NCI-H2196 (cell line): ENCODE results near the gene COMT.

Source experiments
- DNase-seq: peaks from one replicate; lab custom pipeline; 2025; ENCODE audit not compliant: unreplicated experiment; lab: John Stamatoyannopoulos, UW

COMT gene

DNA sequence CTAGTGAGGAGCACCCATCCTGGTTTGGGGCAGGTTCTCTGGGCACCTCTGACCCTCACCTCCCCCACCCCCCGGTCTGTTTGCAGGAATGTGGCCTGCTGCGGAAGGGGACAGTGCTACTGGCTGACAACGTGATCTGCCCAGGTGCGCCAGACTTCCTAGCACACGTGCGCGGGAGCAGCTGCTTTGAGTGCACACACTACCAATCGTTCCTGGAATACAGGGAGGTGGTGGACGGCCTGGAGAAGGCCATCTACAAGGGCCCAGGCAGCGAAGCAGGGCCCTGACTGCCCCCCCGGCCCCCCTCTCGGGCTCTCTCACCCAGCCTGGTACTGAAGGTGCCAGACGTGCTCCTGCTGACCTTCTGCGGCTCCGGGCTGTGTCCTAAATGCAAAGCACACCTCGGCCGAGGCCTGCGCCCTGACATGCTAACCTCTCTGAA, 26.9 kb downstream of the COMT start:
- no peak for DNase-seq

DNA sequence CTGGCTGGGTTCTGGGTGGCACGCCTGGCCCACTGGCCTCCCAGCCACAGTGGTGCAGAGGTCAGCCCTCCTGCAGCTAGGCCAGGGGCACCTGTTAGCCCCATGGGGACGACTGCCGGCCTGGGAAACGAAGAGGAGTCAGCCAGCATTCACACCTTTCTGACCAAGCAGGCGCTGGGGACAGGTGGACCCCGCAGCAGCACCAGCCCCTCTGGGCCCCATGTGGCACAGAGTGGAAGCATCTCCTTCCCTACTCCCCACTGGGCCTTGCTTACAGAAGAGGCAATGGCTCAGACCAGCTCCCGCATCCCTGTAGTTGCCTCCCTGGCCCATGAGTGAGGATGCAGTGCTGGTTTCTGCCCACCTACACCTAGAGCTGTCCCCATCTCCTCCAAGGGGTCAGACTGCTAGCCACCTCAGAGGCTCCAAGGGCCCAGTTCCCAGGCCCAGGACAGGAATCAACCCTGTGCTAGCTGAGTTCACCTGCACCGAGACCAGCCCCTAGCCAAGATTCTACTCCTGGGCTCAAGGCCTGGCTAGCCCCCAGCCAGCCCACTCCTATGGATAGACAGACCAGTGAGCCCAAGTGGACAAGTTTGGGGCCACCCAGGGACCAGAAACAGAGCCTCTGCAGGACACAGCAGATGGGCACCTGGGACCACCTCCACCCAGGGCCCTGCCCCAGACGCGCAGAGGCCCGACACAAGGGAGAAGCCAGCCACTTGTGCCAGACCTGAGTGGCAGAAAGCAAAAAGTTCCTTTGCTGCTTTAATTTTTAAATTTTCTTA, 27.8 kb downstream of the COMT start:
- no peak for DNase-seq

DNA sequence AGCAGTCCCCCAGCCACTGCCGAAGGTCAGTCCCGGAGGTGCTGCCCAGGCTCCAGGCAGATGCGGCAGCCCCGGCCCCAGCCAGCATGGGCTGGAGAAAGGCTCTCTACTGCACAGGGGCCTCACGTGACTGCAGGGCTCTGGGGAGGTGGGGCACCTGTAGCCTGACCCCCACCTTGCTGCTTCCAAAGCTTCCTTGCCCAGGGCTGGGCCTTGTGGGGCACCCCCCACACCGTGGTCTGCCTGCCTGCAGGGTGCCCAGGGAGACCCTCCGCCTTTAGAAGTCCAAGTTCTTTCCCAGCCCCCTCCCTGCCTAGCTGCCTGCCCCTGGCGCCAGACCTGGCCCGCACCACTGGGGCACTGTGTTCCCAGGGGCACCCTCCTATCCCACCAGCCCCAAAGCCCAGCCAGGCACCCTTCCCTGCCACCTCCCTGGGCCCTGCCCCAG, 28.5 kb downstream of the COMT start:
- no peak for DNase-seq

- DNase-seq = peak; percentile 25
These were observed 29.1 kb downstream of the COMT start for GRCh38 chr22:19970479-19971275.

DNA sequence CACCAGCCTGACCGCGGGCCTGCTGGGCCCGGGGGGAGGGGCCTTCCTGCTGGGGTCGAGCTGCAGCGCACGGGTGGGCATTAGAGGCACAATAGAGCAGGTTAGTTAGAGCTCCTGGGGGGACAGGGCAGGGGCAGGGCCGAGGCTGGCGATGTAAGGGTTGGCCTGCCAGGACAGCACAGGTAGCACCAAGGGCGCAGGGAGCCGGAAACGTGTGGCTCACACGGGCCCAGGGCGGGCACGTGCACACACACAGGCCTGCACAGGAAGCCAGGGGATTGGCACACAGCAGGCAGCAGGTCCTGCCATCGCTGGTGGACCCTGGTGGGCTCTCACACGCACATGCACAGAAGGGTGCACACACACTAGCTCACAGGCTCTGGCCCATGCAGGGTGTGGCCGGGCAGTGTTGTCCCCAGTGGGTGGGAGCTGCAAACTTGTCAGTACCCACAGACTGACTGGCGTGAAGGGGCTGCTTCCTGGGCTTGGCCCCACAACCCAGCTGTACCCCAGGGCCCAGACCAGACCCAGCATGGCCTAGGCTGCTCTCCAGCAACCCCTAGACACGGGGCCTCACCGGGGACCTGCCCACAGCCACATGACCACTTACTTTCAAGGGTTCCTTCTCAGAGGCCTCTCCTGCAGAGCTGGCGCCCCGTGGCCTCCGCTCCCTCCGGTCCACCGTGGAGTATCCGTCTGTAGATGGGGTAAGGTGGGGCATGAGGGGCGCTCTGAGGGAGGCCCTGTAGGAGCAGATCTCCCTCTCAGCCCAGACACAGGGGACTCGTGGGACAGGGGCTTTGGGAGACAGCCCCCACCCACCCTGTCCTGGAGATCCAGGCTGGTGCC, 29.9 kb downstream of the COMT start:
- no peak for DNase-seq

GRCh38 chr22:19972251-19972650, 30.7 kb downstream of the COMT start:
- no peak for DNase-seq

DNA sequence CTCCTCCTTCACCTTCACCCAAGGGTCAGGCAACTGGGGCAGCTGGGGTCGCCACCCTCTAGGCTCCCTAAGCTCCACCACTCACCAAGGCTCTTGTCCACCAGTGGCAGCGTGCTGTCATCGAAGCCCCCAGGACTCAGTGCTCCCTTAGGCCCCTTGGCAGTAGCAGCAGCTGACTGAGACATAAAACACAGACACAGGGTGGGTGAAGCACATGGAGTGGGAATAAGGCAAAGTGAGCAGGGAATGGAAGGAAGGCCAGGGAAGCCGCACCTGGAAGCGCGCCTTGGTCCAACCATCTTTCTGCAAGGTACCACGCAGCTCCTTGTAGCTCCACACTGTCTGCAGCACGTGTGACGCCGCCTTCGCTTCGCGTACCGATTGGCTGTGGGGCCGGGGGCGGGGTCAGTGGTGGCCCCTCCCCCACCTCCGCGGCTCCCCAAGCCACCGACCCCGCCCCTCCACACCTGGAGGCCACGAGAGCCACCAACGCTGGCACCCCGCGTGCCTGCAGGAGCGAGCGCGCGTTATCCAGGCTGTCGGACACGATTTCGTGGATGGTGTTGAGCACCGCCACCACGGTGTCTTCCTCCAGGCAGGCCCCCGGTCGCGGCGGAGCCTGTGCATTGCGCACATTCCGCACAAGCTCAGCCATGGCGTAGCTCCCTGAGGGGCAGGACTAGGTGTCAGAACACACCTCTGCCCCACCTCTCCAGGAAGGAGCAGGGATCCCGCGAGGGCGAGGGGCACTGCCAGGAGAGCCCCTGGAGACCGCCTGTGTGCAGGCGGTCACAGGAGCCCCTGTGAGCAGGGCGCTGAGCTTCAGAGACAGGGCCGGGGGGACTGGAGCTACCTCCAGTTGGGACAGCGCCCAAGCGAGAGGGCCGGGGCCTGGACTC, 31.3 kb downstream of the COMT start:
- DNase-seq = no peak

DNA sequence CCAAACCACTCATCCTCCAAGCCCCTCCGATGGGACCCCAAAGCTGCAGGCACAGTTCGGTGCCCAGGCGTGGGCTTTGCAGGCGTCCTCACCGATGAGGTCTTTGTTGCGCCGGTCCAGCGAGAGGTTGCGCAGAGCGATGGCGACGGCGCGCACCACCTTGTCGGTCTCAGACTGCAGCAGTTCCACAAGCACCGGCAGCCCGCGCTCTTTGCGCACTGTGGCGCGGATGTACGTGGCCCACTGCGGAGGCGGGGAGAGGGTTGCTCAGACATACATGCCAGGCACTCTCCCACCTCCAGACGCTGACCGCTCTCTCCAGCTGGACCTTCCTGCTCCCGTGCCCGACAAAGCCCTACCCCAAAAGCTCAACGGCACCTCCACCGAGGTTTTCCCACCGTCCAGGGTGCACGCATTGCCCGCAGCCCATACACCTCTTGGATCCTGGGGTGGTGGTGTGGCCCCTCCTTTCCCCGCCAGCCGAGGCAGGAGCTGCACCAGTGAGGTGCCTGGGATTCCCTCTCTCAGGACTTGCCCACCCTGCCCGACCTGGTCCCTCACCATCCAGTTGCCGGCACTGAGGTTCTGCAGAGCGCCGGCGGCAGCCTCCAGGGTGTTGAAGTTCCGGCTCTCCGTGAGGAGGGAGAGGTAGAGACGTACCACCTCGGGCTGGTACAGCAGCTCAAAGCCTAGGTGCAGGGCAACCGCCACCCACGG, 32.1 kb downstream of the COMT start:
- no peak for DNase-seq

DNA sequence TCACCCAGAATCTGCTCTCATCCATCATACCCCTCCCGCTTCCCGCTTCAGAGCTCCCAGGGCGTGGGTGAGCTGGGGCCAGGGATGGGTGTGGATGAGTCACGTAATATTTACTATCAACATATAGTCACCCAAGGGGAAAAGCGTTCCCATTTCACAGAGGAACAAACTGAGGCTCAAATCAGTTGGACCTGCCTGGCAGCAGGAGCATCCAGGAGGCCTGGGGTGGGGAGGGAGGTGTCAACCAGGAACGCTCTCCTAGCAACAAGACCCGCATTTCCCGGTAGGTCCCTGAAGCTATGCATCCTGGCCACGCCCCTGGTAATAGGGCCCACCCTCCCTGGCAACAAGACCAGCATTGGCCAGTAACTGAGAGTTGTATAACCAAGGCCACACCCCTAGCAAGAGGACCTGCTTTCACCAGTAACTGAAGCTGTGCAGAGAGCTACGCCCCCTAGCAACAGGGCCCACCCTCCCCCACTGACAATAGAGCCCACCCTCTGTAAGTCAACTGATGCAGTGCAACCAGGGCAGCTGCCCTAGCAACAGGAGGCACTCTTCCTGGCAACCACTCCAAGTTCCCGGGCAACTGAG, 32.8 kb downstream of the COMT start:
- DNase-seq = peak; percentile 76

- DNase-seq = peak; percentile 13
These were observed 33.5 kb downstream of the COMT start for GRCh38 chr22:19974935-19975706.

DNA sequence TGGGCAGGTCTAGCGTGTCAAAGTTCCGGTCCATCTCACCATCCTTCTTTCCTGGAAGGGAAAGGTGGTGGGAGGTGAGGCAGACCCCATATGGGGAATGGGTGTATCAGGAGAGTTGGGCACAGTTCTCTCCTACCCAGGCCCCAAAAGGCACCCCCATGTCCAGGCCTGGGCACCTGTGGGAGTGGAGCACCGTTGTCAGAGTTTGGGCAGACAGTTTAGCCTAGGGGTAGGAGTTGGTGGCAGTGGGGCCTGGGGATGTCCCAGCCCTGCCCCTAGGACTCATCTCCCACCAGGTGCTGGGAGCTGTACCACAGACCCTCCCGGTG, 34.1 kb downstream of the COMT start:
- DNase-seq = no peak

- no peak for DNase-seq
These were observed 35.1 kb downstream of the COMT start for GRCh38 chr22:19976671-19977070.

DNA sequence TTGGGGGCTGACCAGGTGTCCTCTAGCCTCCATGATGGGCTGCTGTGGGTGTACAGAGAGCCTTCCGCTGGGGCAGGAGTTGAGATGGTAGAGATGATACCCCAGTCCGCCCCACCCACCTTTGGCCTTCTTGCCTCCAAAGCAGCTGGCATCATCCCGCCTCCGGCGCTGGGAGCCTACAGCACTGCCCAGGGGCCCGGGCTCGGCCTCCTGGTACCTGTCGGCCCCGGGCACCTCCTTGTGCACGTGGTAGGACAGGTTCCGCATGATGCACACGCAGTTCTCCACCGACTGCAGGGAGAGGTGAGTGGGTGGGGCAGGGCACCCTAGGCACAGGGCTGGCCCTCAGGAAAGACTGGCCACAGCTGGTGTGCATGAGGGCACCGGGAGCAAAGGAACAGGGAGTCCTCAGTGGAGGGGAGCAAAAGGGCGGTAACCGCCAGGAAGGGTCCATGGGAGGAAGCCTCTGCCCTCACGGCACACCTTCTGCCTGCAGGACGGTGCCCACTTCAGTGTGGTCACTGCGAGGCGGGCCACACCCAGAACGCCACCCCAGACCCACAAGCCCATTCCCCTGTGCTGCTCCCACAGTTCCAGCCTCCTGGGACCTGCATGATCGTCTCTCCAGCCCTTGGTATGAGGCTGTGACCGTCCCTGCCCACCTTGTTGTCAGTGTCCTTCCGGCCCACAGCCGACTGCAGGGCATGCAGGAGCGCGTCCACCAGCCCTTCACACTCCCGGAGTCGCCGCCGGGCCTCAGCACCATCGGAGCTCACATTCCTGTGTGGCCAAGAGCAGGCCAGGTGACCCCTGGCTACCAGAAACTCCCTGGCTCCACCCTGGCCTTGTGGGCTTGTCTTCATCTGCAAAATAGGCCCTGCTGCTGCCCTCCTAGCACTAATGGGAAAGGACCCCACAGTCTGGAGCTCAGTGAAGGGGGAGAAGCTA, 36.0 kb downstream of the COMT start:
- no peak for DNase-seq

DNA sequence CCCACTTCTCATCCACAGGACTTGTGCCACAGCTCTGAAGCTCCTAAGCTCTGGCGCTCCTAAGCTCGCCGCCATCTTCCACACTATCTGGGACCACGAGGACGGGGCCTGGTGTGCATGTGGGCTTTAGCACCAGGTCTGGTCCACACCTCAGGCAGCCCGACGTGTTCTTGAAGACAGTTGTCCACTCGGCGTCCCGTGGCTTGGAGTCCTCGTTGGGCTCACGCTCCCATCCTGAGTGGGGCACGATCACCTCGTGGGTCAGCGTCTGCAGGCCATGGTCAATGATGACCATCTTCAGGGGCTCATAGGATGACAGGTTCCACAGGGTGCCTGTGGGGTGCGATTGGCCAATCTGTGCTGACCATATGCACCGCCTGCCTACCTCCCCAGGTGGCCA, 37.2 kb downstream of the COMT start:
- no peak for DNase-seq

DNA sequence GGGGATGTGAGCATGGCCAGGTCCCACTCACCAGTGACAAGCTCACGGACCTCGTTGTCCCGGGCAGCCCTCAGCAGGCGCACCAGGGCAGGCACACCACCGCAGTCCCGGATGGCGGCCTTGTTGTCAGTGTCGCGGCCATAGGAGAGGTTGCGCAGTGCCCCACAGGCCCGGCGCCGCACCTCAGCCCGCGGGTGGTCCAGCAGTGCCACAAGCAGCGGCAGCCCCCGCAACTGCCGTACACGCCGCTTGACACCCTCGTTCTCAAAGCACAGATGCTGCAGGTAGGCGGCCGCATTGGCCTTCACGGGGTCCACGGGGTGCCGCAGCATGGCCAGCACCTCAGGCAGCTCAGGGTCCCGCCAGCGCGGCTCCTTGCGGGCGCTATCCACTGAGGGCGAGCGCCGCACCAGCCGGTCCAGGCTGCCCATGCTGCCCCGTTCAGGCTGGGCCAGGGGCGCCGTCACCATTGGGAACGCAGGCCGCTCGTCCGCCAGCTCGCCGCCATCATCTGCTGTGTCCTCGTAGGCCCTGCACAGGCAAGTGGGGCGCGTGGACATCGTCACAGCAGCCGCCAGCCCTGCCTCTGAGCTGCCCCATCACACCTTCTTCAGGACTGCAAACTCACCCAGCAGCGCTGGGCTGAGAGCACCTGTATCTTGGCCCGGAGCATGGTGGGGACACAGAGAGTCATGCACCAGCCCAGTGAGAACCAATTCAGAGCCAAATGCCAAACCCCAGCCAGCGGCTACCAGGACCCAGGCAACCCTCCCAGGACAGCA, 38.3 kb downstream of the COMT start:
- DNase-seq = no peak

DNA sequence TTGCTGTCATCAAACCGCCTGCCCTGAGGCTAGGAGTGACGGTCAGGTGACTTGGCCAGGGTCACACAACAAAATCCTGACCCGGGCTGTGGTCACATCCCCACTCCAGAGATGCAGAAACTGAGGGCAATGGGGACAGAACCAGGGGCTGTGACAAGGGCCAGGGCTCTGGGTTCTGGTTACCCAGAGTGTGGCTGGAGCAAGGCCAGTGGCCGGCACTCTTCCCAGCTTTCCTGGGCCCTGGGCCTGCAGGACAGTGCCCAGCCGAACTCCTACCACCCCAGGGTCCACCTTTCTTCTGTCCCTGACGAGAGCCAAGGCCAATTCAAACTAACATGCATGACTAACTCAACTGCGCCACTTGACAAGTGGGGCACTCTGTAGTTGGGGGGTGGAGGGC, 39.2 kb downstream of the COMT start:
- DNase-seq = no peak
